DND-41 (cell line): ENCODE data around the gene PSMB11.

Experiments used
- CTCF ChIP-seq: IDR thresholded peaks from 2 replicates; pipeline ENCODE4 v1.5.1; 2012; ENCODE audit warnings: borderline replicate concordance, low read length, moderate library complexity, mild to moderate bottlenecking; ENCODE audit not compliant: poor library complexity, severe bottlenecking; ENCODE audit errors: extremely low read depth
- EZH2 ChIP-seq: IDR thresholded peaks from 3 replicates; pipeline ENCODE4 v1.6.1; 2012; ENCODE audit warnings: borderline replicate concordance, low read depth, mild to moderate bottlenecking, moderate library complexity, low read length, inconsistent platforms; ENCODE audit not compliant: severe bottlenecking

GRCh38 chr14:23069413-23069806 lies 27.4 kb downstream of the PSMB11 start:
- TF ChIP-seq EZH2: no peak
- TF ChIP-seq CTCF: no peak
